Cardiac fibroblast (primary cell): ENCODE measurements around the gene PTCD2.
A peak's percentile ranks its signal among the peaks of the same experiment; 100 is the strongest.

Experiments
- DNase-seq, 2 donors: peaks; one replicate each; pipeline versions ENCODE4 v3.0.0 to v3.0.0-alpha.2; 2010; ENCODE audit warnings: low read depth in 2 of 2
- H3K4me3 ChIP-seq, 2 donors: replicated peaks in 1 of 2; 1 replicate in 1 of 2; 2 replicates in 1 of 2; pipeline ENCODE4 v1.5.1; 2011; ENCODE audit warnings: low read depth in 2 of 2, low read length in 2 of 2, mild to moderate bottlenecking in 2 of 2, moderate library complexity in 1 of 2
- CTCF ChIP-seq: IDR thresholded peaks from one replicate; pipeline ENCODE4 v1.5.1; 2011; ENCODE audit warnings: low read depth, mild to moderate bottlenecking, low read length, inconsistent platforms

Gene PTCD2

GRCh38 chr5:72355706-72356299 lies 35.6 kb downstream of the PTCD2 start:
- DNase-seq: peak; percentile 58 to 64
- peak; percentile 46 for TF ChIP-seq CTCF
- no peak overlapping the region for H3K4me3 ChIP-seq

- no peak for DNase-seq
- H3K4me3 ChIP-seq: no peak overlapping the region
- no peak for TF ChIP-seq CTCF
Observed at GRCh38 chr5:72356361-72356760, 36.2 kb downstream of the PTCD2 start.

GRCh38 chr5:72358925-72359324 lies 38.8 kb downstream of the PTCD2 start:
- H3K4me3 ChIP-seq: no peak overlapping the region
- no peak for DNase-seq
- TF ChIP-seq CTCF: no peak

GRCh38 chr5:72359886-72360285 lies 39.7 kb downstream of the PTCD2 start:
- no peak for TF ChIP-seq CTCF
- H3K4me3 ChIP-seq: no peak overlapping the region
- no peak for DNase-seq

- no peak for TF ChIP-seq CTCF
- DNase-seq: peak; percentile 76 to 92
- H3K4me3 ChIP-seq: no peak overlapping the region
Observed at GRCh38 chr5:72363166-72363802, 43.1 kb downstream of the PTCD2 start.

GRCh38 chr5:72364171-72364570 lies 44.0 kb downstream of the PTCD2 start:
- no peak for DNase-seq
- H3K4me3 ChIP-seq: no peak overlapping the region
- no peak for TF ChIP-seq CTCF
